Dermis blood vessel endothelial cell (primary cell): ENCODE data around the gene ATF6B. TPM values are rescaled to one million over a fixed set of nuclear protein-coding genes. Genes with fewer than 3 reads are reported as not detected.
"Not testable (repeated sequence)": the region's sequence is repeated elsewhere in the genome, so short reads cannot be mapped to it uniquely, and the experiment has no call there.

Experiments
- DNase-seq: peaks from one replicate; pipeline ENCODE4 v3.0.0; 2010
- total RNA-seq: library from RNA; depleted of rRNA; stranded (reverse); fragments of >200 nt; gene quantifications from 2 replicates; pipeline ENCODE4 v1.2.3, GENCODE V29; 2014

The ATF6B gene
- total RNA-seq, 1 donor from 2014 or later: 13.4 TPM

DNA sequence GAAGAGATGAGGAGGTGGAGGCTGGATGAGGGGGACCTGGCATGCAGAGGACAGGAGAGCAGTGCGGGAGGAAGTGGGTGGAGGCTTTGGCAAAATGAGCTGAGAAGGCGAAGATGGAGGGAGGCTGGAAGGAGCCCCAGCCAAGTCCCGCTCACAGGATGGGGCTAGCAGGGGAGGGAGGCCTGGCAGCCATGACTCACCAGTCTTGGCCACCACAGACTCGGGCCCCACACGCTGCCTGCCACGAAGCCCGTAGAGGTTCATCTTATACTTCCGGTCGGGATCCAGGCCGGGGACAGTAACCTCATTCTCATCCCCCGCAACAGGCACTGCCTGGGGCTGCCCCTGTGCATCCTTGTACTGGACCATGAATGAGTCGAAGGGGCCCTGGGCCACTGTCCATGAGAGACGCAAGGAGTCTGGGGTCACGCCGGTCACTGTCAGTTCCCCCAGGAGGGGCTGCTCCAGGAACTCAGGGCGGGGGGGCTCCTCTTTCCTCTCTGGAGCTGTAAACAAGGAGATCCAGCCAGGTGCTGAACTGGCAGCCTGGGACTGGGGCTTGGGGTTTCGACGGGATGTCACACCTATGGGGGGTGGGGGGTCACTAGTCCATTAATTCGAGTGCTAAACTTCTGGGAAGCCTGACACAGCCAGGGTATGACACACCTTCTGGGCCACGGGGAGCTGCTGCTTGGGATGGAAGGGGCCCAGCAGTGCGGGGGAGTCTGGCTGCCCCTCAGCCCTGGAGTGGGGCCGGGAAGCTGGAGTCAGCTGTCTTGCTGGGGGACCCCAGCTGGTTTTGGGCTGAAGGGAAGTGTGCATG, 46.7 kb downstream of the ATF6B start:
- peak; percentile 50 for DNase-seq

- DNase-seq: no peak
These were observed 48.3 kb downstream of the ATF6B start for GRCh38 chr6:32079566-32080290.

DNA sequence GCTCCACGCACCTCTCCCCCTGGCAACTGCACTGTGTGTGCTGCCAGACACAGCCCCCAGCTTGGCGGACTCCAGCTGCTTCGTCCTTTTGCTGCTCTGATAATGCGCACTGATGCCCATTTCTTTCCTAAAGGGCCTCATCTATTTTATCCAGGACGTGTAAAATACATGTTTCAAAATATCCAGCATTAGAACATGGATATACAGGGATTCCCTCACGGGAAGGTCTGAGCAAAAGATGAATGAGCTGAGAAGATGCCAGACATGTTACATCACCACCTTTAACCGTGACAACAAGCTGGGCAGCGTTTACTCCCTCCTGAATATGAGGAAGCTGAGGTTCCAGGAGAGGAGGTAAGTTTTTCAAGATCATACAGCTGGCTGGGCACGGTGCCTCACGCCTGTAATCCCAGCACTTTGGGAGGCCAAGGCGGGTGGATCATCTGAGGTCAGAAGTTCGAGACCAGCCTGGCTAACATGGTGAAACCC, 51.7 kb downstream of the ATF6B start:
- DNase-seq: peak; percentile 7

GRCh38 chr6:32075781-32076180, 52.3 kb downstream of the ATF6B start:
- no peak for DNase-seq

GRCh38 chr6:32074996-32075532, 53.0 kb downstream of the ATF6B start:
- DNase-seq: no peak

DNA sequence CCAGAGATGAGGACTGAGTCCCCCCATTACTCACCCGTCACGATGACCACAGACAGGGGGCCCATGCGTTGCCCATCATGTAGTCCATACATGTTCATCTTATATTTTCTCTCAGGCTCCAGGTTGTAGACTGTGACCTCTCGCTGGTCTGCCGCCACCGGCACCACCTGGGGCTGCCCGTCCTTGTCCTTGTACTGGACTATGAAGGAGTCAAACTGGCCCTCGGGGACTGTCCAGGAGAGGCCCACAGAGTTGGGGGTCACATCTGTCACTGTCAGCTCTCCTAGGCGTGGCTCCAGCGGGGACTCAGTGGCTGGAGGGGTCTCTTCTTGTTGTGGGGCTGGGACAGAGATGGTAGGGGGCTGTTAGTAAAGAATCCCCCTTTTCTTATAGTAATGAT, 54.4 kb downstream of the ATF6B start:
- DNase-seq: no peak

GRCh38 chr6:32073101-32073500, 54.9 kb downstream of the ATF6B start:
- DNase-seq: no peak

- DNase-seq: no peak
These were observed 57.1 kb downstream of the ATF6B start for GRCh38 chr6:32070814-32071543.

DNA sequence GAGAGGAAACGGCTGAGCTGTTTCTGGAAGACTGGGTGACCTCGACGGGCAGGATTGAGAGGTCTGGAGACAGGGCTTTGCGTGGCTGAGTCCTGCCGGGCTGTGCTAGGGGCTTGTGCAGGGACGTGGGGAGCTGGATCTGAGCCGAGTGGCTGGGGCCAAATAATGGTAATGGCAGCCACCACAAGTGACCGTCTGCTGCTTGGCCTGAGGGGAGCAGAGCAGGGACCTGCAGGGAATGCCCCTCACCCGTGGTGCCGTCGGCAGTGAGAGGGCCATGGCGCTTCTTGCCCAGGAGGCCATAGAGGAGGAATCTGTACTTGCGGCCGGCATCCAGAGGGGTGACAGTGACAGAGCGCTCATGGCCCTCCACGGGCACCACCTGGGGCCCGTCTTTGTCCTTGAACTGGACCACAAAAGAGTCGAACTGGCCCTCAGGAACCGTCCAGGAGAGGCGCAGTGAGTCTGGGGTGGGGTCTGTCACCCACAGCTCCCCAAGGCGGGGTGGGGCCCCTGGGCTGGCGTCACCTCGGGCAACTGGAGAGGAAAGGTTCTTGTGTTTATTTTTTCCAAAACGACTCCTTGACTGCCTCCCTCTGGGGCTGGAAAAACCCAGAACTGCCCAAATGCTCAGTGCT, 58.0 kb downstream of the ATF6B start:
- no peak for DNase-seq

DNA sequence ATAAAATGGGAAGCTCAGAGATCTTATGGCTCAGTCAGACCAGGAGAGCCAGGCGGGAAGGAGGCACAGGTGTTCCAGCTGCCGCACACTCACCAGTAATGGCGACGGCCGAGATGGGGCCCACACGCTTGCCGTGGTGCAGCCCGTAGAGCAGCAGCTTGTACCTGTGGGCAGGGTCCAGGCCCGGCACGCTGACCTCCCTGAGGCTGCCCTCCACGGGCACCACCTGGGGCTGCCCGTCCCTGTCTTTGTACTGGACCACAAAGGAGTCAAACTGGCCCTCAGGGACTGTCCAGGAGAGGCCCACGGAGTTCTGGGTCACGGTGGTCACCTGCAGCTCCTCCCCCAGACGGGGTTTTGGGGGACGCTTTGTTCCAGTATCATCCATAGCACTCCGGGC, 58.6 kb downstream of the ATF6B start:
- DNase-seq: no peak

DNA sequence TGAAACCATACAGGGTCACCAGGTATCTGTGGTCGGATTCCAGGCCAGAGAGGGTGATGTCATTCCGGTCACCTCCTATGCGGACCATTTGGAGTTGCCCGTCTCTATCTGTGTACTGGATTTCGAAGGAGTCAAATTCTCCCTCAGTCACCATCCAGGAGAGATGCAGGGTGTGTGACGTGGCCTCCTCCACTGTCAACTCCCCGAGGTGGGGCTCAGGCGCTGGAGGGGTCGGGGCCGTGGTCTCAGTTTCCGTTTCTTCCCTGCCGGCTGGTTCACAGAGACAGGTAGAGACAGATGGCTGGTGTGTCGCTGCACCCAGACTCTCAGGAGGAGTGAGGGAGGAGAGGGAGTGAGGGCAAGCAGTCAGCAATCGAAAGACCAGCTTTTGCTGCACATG, 59.2 kb downstream of the ATF6B start:
- no peak for DNase-seq

GRCh38 chr6:32068315-32068714, 59.7 kb downstream of the ATF6B start:
- DNase-seq: not testable (repeated sequence)

DNA sequence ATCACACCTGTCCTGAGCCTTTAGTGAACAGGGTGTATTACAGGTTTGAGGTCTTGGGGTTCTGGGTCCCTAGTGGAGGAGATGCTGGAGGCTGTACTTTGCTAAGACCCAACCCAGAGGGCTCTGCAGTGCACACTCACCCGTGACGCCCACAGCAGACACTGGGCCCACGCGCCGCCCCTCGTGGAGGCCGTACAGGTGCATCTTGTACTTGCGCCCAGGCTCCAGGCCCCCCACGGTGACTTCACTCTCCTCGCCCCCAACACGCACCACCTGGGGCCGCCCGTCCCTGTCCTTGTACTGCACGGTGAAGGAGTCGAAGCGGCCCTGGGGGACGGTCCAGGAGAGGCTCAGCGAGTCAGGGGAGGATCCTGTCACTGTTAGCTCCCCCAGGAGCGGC, 60.5 kb downstream of the ATF6B start:
- DNase-seq: not testable (repeated sequence)

Other genes starting within 250 kb of the ATF6B start
- 0.05 and 0.17 TPM in 2 replicates for gene SLC44A4, start 249.2 kb downstream of the ATF6B start, total RNA-seq
- gene EHMT2, start 230.5 kb downstream of the ATF6B start, total RNA-seq: 45.9 and 58.9 TPM in 2 replicates
- gene ZBTB12, start 226.2 kb downstream of the ATF6B start, total RNA-seq: 3.6 and 4.9 TPM in 2 replicates
- gene C2, start 200.5 kb downstream of the ATF6B start, total RNA-seq: not detected in 2 replicates
- gene CFB, start 182.2 kb downstream of the ATF6B start, total RNA-seq: 1.6 and 2.0 TPM in 2 replicates
- gene NELFE, start 169.3 kb downstream of the ATF6B start, total RNA-seq: 111 and 114 TPM in 2 replicates
- 37.3 and 48.2 TPM in 2 replicates for gene SKIC2, start 169.1 kb downstream of the ATF6B start, total RNA-seq
- gene DXO, start 156.1 kb downstream of the ATF6B start, total RNA-seq: 12.8 and 14.6 TPM in 2 replicates
- gene C4A, start 146.2 kb downstream of the ATF6B start, total RNA-seq: 1.5 and 2.2 TPM in 2 replicates
- gene C4B, start 113.5 kb downstream of the ATF6B start, total RNA-seq: 1.2 and 2.6 TPM in 2 replicates
- gene CYP21A2, start 89.8 kb downstream of the ATF6B start, total RNA-seq: 0.34 TPM in 1 of 2 replicates, not detected in the other
- gene TNXB, start 18.9 kb downstream of the ATF6B start, total RNA-seq: 4.6 and 4.8 TPM in 2 replicates
- 6.9 and 8.3 TPM in 2 replicates for gene FKBPL, start 2.0 kb upstream of the ATF6B start, total RNA-seq
- gene PRRT1, start 23.7 kb upstream of the ATF6B start, total RNA-seq: 0.05 TPM in 1 of 2 replicates, not detected in the other
- gene PPT2, start 25.9 kb upstream of the ATF6B start, total RNA-seq: 69.8 and 82.5 TPM in 2 replicates
- 1.3 and 2.7 TPM in 2 replicates for gene EGFL8, start 36.3 kb upstream of the ATF6B start, total RNA-seq
- gene AGPAT1, start 47.8 kb upstream of the ATF6B start, total RNA-seq: 9.5 and 22.2 TPM in 2 replicates
- 31.6 and 53.1 TPM in 2 replicates for gene RNF5, start 50.2 kb upstream of the ATF6B start, total RNA-seq
- gene AGER, start 56.0 kb upstream of the ATF6B start, total RNA-seq: 0.74 and 0.85 TPM in 2 replicates
- 62.3 and 85.6 TPM in 2 replicates for gene PBX2, start 62.0 kb upstream of the ATF6B start, total RNA-seq
- 3.1 and 8.7 TPM in 2 replicates for gene GPSM3, start 64.4 kb upstream of the ATF6B start, total RNA-seq
- gene NOTCH4, start 95.8 kb upstream of the ATF6B start, total RNA-seq: 44.3 and 63.5 TPM in 2 replicates
- not detected in 2 replicates for gene TSBP1, start 243.7 kb upstream of the ATF6B start, total RNA-seq